GM12864 (cell line): ENCODE data around the gene DDX23.
"Not testable (repeated sequence)": the region's sequence is repeated elsewhere in the genome, so short reads cannot be mapped to it uniquely, and the experiment has no call there.

Experiments
- DNase-seq: peaks from one replicate; pipeline ENCODE4 v3.0.0-alpha.2; 2011; ENCODE audit warnings: low read depth
- H3K4me3 ChIP-seq: 2 replicates; pipeline ENCODE4 v1.5.1; 2011; ENCODE audit warnings: mild to moderate bottlenecking, low read depth, low read length, control low read depth
- TF ChIP-seq, protein P1 (sequence below): IDR thresholded peaks from 2 replicates; pipeline ENCODE4 v1.5.1; 2011; ENCODE audit warnings: low read depth, mild to moderate bottlenecking, moderate library complexity, low read length, control low read depth, inconsistent platforms; ENCODE audit errors: missing control alignments

Gene DDX23

GRCh38 chr12:48863291-48863690, 11.3 kb upstream of the DDX23 start:
- H3K4me3 ChIP-seq = no peak overlapping the region
- TF ChIP-seq, protein P1, sequence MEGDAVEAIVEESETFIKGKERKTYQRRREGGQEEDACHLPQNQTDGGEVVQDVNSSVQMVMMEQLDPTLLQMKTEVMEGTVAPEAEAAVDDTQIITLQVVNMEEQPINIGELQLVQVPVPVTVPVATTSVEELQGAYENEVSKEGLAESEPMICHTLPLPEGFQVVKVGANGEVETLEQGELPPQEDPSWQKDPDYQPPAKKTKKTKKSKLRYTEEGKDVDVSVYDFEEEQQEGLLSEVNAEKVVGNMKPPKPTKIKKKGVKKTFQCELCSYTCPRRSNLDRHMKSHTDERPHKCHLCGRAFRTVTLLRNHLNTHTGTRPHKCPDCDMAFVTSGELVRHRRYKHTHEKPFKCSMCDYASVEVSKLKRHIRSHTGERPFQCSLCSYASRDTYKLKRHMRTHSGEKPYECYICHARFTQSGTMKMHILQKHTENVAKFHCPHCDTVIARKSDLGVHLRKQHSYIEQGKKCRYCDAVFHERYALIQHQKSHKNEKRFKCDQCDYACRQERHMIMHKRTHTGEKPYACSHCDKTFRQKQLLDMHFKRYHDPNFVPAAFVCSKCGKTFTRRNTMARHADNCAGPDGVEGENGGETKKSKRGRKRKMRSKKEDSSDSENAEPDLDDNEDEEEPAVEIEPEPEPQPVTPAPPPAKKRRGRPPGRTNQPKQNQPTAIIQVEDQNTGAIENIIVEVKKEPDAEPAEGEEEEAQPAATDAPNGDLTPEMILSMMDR = no peak
- no peak for DNase-seq

DNA sequence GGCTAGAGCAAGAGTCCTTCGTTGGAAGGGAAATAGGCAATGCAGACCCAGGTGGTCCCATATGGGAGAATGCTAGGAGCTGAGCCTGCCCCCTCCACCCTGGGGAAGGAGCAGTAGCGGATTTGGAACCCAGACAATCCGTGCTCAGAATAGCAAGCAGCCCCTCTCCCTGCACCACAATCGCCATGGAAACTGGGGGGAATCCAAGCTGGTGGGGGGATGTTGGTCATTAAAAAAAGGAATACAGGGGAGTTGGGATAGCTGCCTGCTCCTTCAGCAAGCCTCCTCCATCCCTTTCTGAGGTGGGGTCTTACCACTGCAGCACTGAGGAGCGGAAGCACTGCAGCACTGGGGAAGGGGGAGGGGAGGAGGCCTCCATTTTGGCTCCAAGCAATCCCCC, 10.8 kb upstream of the DDX23 start:
- TF ChIP-seq, protein P1 = no peak
- no peak for DNase-seq
- no peak overlapping the region for H3K4me3 ChIP-seq

- TF ChIP-seq, protein P1 = no peak
- DNase-seq = no peak
- no peak overlapping the region for H3K4me3 ChIP-seq
Measured at GRCh38 chr12:48861111-48861510, 9.1 kb upstream of the DDX23 start.

DNA sequence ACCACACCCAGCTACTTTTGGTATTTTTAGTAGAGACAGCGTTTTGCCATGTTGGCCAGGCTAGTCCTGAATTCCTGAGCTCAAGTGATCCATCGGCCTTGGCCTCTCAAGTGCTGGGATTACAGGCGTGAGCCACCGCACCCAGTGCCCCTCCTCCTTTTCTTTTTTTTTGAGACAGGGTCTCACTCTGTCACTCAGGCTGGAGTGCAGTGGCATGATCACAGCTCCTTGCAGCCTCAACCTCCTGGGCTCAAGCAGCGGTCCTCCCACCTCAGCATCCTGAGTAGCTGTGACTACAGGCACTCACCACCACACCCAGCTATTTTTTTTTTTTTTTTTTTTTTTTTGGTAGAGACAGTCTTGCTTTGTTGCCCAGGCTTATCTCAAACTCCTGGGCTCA, 8.3 kb upstream of the DDX23 start:
- not testable (repeated sequence) for DNase-seq, H3K4me3 ChIP-seq

- DNase-seq = no peak
- H3K4me3 ChIP-seq = no peak overlapping the region
- TF ChIP-seq, protein P1 = no peak
Measured at GRCh38 chr12:48859607-48860006, 7.6 kb upstream of the DDX23 start.

- no peak overlapping the region for H3K4me3 ChIP-seq
- TF ChIP-seq, protein P1 = no peak
- DNase-seq = no peak
Measured at GRCh38 chr12:48858043-48858442, 6.1 kb upstream of the DDX23 start.

GRCh38 chr12:48857278-48857994, 5.5 kb upstream of the DDX23 start:
- TF ChIP-seq, protein P1 = no peak
- no peak for DNase-seq
- no peak overlapping the region for H3K4me3 ChIP-seq
